ENCODE results near the gene DTD2.

DTD2 gene

GRCh38 chr14:31403707-31404106 is 53.6 kb downstream of the DTD2 start:
- no peak for DNase-seq

GRCh38 chr14:31402764-31403439 is 54.4 kb downstream of the DTD2 start:
- peak in 1 of 2 experiments; percentile 48 for DNase-seq

DNA sequence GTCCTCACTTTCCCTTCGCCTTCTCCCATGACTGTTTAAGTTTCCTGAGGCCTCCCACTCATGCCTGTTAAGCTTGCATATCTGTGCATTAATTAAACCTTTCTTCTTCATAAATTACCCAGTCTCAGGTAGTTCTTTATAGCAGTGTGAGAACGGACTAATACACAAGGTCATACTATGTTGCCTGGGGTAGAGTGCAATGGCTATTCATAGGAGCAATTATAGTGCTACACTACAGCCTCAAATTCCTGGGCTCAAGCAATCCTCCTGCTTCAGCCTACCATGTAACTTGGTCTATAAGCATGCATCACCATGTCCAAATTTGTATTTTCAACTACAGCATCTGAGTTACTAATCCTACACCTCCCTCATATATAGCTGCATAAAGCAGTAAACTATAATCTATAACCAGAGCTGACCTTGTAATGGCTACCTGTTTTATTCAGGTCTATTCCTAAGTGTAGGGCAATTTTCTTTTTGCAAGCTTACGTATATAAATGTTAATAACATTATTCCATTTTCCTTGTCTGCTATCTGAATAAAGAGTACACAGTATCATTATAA is 55.9 kb downstream of the DTD2 start:
- DNase-seq, result no peak

- DNase-seq, result no peak
Measured at GRCh38 chr14:31400031-31400638, 57.2 kb downstream of the DTD2 start.

All from NCI-H526 (cell line).